T-helper 1 cell treated with Interleukin-12 subunit alpha and Interleukin-12 subunit beta and Interleukin-4 antibody, amounts not matched to agents 30 μg/mL and 1 μg/mL, for 36 hours (primary cell): ENCODE data around the gene KIF4B.
"Not testable (repeated sequence)": the region's sequence is repeated elsewhere in the genome, so short reads cannot be mapped to it uniquely, and the experiment has no call there.

Experiments used
- H3K27ac Mint-ChIP-seq: one replicate; pipeline ENCODE4 v1.8.0; 2021; ENCODE audit warnings: mild to moderate bottlenecking, mixed read lengths
- H3K27me3 Mint-ChIP-seq: one replicate; pipeline ENCODE4 v1.8.0; 2021; ENCODE audit warnings: low read depth, mixed read lengths
- H3K36me3 Mint-ChIP-seq: one replicate; pipeline ENCODE4 v1.8.0; 2021; ENCODE audit warnings: low read depth, mixed read lengths
- H3K4me1 Mint-ChIP-seq: one replicate; pipeline ENCODE4 v1.8.0; 2021; ENCODE audit warnings: low read depth, mixed read lengths
- H3K4me3 Mint-ChIP-seq: one replicate; pipeline ENCODE4 v1.8.0; 2021; ENCODE audit warnings: mild to moderate bottlenecking, moderate library complexity, mixed read lengths
- H3K9me3 Mint-ChIP-seq: one replicate; pipeline ENCODE4 v1.8.0; 2021; ENCODE audit warnings: mixed read lengths

KIF4B gene, protein sequence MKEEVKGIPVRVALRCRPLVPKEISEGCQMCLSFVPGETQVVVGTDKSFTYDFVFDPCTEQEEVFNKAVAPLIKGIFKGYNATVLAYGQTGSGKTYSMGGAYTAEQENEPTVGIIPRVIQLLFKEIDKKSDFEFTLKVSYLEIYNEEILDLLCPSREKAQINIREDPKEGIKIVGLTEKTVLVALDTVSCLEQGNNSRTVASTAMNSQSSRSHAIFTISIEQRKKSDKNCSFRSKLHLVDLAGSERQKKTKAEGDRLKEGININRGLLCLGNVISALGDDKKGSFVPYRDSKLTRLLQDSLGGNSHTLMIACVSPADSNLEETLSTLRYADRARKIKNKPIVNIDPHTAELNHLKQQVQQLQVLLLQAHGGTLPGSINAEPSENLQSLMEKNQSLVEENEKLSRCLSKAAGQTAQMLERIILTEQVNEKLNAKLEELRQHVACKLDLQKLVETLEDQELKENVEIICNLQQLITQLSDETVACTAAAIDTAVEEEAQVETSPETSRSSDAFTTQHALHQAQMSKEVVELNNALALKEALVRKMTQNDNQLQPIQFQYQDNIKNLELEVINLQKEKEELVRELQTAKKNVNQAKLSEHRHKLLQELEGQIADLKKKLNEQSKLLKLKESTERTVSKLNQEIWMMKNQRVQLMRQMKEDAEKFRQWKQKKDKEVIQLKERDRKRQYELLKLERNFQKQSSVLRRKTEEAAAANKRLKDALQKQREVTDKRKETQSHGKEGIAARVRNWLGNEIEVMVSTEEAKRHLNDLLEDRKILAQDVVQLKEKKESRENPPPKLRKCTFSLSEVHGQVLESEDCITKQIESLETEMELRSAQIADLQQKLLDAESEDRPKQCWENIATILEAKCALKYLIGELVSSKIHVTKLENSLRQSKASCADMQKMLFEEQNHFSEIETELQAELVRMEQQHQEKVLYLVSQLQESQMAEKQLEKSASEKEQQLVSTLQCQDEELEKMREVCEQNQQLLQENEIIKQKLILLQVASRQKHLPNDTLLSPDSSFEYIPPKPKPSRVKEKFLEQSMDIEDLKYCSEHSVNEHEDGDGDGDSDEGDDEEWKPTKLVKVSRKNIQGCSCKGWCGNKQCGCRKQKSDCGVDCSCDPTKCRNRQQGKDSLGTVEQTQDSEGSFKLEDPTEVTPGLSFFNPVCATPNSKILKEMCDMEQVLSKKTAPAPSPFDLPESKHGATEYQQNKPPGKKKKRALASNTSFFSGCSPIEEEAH

DNA sequence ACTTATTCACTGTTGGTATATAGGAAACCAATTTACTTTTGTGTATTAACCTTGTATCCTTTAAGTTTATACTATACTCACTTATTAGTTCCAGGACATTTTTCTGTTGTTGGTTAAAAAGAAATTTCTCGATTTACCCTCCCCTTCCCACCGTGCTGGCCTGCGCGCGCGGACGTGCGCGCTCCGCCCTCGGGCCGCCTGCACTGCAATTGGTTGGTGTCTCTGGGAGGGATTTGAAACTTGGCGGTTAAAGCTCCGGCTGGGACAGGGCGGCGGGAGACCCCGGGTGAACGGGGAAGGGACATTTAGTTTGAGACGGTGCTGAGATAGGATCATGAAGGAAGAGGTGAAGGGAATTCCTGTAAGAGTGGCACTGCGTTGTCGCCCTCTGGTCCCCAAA, at the start of gene KIF4B:
Gene KIF4B (plus strand): TSS at position 230 of the 400 bp plus-strand sequence. CDS start 105 bp downstream, at position 335.
- Mint-ChIP-seq H3K27ac (no peak within 1 kb of the TSS), H3K27me3 (peaks cover 14% of the 10 kb centered on the region), H3K36me3 (no peaks in the 10 kb centered on the region), H3K9me3 (no peaks in the 10 kb centered on the region), H3K4me1 (peaks cover 2% of the 10 kb centered on the region), H3K4me3 (no peak within 1 kb of the TSS)

DNA sequence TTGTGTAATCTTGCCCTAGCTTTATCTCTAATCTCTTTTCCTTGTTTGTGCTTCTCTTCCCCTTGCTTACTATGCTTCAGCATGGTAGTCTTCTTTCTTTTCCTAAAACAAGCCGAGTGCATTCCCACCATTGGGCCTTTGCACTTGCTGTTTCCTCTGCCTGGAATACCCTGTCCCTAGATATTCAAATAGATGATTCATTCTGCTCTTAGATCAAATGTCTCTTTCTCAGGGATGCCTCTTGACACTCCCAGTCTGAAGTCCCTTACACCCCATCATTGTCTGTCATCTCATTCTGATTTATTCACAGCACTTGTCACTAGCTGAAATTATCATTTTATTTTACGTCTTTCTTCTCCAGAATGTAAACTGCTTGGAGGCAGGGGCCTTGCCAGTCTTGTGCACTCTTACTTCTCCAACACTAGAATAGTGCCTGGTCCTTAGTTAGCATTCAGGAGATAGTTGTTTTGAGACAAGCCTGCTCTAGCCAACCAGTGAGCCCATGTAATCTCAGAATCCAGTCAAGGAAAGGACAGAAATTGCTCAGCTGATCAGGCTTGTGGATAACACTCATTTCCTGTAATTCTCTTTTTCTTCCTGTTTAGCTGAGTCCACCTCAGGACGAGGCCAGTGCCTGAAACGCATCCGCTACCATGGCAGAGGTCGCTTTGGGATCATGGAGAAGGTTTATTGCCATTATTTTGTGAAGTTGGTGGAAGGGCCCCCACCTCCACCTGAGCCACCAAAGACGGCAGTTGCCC, 47.3 kb upstream of the KIF4B start:
- Mint-ChIP-seq H3K36me3 (peaks cover 30% of the 10 kb centered on the region), H3K9me3 (no peaks in the 10 kb centered on the region), H3K4me3 (no peak overlapping the region), H3K27ac (no peak overlapping the region), H3K27me3 (no peaks in the 10 kb centered on the region), H3K4me1 (peaks cover 7% of the 10 kb centered on the region)

DNA sequence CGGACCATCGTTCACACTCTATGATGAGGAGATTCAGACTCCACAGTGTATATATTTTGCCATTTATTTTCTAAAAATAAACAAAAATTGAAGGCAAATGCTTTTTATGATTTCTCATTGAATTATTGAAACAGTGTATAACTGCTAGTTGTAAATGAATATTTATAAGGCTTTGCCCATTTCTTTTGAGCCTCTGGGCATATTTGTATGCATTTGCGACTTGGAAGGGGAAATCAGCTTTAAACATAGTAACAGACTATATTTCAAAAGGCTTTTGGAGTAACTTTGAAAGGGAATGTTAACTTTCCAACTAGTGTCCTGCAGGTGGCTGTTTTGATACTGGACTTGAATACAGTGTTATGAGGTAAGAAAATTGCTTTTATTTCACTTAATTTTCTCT, 46.7 kb upstream of the KIF4B start:
- Mint-ChIP-seq H3K4me3 (no peak overlapping the region), H3K27ac (no peak overlapping the region), H3K36me3 (peaks cover 29% of the 10 kb centered on the region), H3K4me1 (peaks cover 7% of the 10 kb centered on the region), H3K27me3 (no peaks in the 10 kb centered on the region), H3K9me3 (no peaks in the 10 kb centered on the region)

DNA sequence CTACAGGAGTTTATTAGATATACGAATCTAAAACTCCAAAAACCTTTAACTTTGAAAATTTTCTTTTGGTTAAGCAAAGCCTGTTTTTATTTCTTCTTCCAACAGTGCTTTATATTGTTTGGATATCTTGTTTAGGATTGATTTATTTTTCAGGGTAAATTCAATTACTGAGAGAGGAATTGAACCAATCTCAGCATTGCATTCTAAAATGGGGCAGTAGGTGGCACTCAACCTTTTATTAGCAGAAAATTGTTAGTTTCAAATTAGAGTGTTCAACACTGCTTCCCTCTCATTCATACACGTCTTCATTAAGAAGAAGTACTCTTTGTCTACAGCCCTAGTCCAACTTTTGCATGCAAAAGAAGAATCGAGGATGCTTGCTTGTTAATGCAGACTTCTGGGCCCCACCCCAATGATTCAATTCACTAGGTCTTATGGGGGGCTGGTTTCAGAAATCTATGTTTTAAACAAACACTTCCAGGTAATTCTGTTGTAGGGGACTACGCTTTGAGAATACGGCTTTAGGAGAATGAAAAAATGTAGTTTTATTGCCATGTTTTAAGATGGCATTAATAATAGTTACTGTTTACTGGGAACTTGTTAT, 46.0 kb upstream of the KIF4B start:
- no peak overlapping the region for H3K27ac Mint-ChIP-seq
- H3K27me3 Mint-ChIP-seq: no peaks in the 10 kb centered on the region
- H3K4me1 Mint-ChIP-seq: peaks cover 7% of the 10 kb centered on the region
- H3K4me3 Mint-ChIP-seq: no peak overlapping the region
- peaks cover 28% of the 10 kb centered on the region for H3K36me3 Mint-ChIP-seq
- no peaks in the 10 kb centered on the region for H3K9me3 Mint-ChIP-seq

DNA sequence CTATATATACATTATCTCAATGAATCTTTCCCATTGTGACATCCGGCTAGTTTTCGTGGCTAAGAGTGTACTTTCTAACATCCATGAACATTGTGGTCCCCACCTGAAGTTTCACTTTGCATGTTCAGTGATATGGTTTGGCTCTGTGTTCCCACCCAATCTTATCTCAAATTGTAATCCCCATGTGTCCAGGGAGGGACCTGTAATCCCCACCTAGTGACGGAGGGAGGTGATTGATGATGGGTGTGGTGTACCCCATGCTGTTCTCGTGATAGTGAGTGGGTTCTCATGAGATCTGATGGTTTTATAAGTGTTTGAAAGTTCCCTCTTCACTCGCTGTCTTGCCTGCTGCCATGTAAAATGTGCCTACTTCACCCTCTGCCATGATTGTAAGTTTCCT, 44.6 kb upstream of the KIF4B start:
- no peak overlapping the region for H3K27ac Mint-ChIP-seq
- peaks cover 7% of the 10 kb centered on the region for H3K4me1 Mint-ChIP-seq
- no peaks in the 10 kb centered on the region for H3K9me3 Mint-ChIP-seq
- peaks cover 22% of the 10 kb centered on the region for H3K36me3 Mint-ChIP-seq
- no peaks in the 10 kb centered on the region for H3K27me3 Mint-ChIP-seq
- no peak overlapping the region for H3K4me3 Mint-ChIP-seq

DNA sequence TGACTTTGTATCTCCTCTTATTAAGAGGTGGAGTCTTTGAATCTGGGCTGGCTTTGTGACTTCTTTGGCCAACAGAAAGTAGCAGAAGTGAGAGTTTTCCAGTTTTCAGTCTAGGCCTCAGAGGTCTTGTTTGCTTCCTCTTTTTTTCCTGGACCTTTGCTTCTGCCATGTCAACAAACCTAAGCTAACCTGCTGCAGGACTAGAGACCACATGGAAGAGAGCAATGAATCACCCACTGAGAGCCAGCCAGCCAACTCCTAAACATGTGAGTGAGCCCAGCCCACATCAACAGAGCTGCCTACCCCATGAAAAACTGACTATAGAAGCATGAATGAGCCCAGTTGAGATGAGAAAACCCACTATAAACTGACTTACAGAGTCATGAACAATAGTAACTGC, 42.8 kb upstream of the KIF4B start:
- Mint-ChIP-seq H3K4me1 (peaks cover 4% of the 10 kb centered on the region), H3K27ac (no peak overlapping the region), H3K9me3 (no peaks in the 10 kb centered on the region), H3K27me3 (no peaks in the 10 kb centered on the region), H3K36me3 (peaks cover 17% of the 10 kb centered on the region), H3K4me3 (no peak overlapping the region)

DNA sequence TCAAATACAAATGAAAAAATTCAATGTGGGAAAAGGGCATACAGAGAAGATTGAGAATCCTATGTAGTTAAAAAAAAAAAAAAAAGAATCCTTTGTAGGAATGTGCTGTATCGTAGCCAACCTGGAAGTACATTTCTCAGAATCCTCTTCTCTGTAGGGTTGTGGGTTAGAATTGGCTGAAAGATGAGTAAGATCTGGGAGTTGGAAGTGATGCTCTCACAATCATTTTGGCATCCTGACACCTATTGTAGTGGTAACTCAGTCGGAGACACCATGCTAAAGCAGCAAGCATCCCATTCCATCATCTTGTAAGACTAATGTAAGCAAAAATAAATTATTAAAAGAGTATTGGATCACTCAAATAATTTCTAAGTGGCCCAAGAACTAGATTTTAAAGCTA, 42.1 kb upstream of the KIF4B start:
- no peaks in the 10 kb centered on the region for H3K4me1 Mint-ChIP-seq
- no peaks in the 10 kb centered on the region for H3K9me3 Mint-ChIP-seq
- H3K36me3 Mint-ChIP-seq: peaks cover 15% of the 10 kb centered on the region
- no peak overlapping the region for H3K27ac Mint-ChIP-seq
- H3K27me3 Mint-ChIP-seq: no peaks in the 10 kb centered on the region
- H3K4me3 Mint-ChIP-seq: no peak overlapping the region

DNA sequence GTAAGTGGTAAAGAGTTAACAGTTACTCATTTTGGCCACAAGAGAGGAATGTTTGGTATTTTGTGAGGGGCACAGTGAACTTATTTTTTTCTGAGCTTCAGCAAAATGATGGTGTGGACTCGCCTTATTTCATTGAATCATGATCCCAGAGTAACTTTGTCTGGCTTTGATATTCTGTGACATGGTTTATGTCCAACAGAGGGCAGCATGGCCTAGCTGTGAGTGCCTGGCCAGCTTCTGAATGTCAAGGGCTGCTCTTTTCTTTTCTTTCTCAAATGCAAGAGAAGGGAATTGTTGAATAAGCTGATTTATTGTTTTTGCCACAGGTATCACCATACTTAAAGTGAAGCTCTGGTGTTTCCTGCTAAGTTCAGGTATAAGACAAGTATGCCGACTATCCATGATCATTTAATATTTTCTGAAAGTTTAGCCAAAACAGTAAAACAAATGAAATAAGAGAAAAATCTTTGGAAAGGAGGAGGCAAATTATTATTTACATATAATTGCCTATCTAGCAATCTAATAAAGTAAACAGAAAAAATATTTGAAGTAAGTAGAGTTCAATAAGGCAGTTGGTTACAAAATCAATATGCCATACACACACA, 41.0 kb upstream of the KIF4B start:
- Mint-ChIP-seq H3K4me3 (no peak overlapping the region), H3K27ac (no peak overlapping the region), H3K27me3 (no peaks in the 10 kb centered on the region), H3K9me3 (no peaks in the 10 kb centered on the region), H3K4me1 (no peaks in the 10 kb centered on the region), H3K36me3 (peaks cover 13% of the 10 kb centered on the region)

DNA sequence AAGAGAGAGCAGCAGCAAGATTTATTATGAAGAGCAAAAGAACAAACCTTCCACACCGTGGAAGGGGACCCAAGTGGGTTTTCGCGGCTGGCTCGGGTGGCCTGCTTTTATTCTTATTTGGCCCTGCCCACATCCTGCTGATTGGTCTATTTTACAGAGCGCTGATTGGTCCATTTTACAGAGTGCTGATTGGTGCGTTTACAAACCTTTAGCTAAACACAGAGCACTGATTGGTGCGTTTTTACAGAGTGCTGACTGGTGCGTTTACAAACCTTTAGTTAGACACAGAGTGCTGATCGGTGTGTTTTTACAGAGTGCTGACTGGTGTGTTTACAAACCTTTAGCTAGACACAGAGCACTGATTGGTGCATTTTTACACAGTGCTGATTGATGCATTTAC, 37.5 kb upstream of the KIF4B start:
- not testable (repeated sequence) for H3K36me3 Mint-ChIP-seq, H3K4me1 Mint-ChIP-seq, H3K4me3 Mint-ChIP-seq, H3K9me3 Mint-ChIP-seq, H3K27me3 Mint-ChIP-seq, H3K27ac Mint-ChIP-seq

DNA sequence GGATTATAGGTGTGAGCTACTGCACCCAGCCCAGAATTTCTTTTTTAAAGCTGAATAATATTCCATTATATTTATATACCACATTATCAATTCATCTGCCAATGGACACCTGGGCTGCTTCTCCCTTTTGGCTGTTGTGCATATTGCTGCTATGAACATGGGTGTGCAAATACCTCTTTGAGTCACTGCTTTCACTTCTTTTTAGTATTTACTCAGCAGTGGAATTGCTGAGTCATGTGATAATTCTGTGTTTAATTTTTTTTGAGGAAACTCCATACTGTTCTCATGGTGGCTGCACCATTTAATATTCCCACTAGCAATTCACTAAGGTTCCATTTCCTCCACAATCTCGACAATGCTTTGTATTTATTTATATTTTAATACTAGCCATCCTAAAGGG, 36.1 kb upstream of the KIF4B start:
- Mint-ChIP-seq H3K4me1 (no peaks in the 10 kb centered on the region), H3K27me3 (no peaks in the 10 kb centered on the region), H3K27ac (no peak overlapping the region), H3K4me3 (no peak overlapping the region), H3K36me3 (peaks cover 3% of the 10 kb centered on the region), H3K9me3 (no peaks in the 10 kb centered on the region)

DNA sequence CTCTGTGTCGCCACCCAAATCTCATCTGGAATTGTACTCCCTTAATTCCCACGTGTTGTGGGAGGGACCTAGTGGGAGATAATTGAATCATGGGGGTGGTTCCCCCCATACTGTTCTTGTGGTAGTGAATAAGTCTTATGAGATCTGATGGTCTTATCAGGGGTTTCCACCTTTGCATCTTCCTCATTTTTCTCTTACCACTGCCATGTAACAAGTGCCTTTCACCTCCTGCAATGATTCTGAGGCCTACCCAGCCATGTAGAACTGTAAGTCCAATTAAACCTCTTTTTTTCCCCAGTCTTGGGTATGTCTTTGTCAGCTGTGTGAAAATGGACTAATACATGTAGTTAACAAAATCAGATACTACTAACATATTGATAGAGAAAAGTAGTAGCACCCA, 35.3 kb upstream of the KIF4B start:
- not testable (repeated sequence) for H3K9me3 Mint-ChIP-seq

DNA sequence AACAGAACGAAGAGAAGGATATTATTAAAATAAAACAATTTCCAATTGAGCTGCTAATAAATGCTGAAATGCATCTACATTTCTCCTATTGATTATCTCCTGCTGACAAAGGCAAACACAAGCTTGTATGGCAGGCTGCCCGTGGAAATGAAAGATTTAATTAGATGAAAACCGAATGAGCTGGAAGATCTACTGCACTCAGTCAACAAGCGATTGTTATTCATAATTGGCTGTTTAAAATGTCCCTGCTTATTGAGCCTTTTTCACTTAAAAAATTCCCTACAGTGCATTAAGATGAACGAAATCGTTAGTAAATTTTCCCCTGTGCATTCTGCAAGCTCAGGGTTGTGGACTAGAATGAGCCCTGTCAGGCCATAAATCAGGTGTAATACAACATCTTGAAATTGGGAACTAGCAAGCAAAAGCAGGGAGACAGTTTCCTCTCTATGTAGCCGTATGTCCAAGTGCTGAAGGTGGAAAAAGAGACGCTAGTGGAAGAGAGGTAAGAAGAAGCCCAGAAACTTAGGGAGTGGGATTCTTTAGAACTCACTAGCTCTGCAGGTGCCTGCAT, 28.5 kb upstream of the KIF4B start:
- Mint-ChIP-seq H3K36me3 (no peaks in the 10 kb centered on the region), H3K4me1 (no peaks in the 10 kb centered on the region), H3K4me3 (no peak overlapping the region), H3K27me3 (peaks cover 20% of the 10 kb centered on the region), H3K9me3 (no peaks in the 10 kb centered on the region), H3K27ac (no peak overlapping the region)

More for the DNA sequence above, 35.3 kb upstream of the KIF4B start:
- not testable (repeated sequence) for H3K4me1 Mint-ChIP-seq, H3K4me3 Mint-ChIP-seq, H3K27me3 Mint-ChIP-seq, H3K27ac Mint-ChIP-seq, H3K36me3 Mint-ChIP-seq

DNA sequence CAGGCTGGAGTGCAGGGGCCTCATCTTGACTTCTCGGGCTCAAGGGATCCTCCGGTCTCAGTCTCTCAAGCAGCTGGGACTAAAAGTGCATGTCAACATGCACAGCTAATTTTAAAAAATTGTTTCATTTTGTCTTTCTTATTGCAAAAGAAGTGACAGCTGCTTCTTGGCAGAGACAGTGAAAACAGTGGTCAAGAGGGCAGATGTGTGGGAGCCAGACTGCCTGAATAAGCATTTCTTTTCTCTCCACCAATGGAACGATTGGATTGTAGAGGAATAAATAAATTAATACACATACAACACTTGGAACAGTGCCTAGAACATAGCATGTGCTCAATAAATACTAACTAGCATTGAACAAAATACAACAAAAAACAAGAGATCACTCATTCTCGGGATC, 27.4 kb upstream of the KIF4B start:
- Mint-ChIP-seq H3K27me3 (peaks cover 20% of the 10 kb centered on the region), H3K27ac (no peak overlapping the region), H3K4me1 (no peaks in the 10 kb centered on the region), H3K4me3 (no peak overlapping the region), H3K9me3 (no peaks in the 10 kb centered on the region), H3K36me3 (no peaks in the 10 kb centered on the region)
